ENCODE measurements around the gene MCF2L. TPM values are rescaled to one million over a fixed set of nuclear protein-coding genes. Genes with fewer than 3 reads are reported as not detected.

Gene MCF2L
- total and polyA plus RNA-seq, 9 of the 15 experiments (the other 6 are each of a cell fraction or from before 2014, with no cell fraction given), result 0.05 to 0.25 (median 0.18) TPM; not detected in 5

DNA sequence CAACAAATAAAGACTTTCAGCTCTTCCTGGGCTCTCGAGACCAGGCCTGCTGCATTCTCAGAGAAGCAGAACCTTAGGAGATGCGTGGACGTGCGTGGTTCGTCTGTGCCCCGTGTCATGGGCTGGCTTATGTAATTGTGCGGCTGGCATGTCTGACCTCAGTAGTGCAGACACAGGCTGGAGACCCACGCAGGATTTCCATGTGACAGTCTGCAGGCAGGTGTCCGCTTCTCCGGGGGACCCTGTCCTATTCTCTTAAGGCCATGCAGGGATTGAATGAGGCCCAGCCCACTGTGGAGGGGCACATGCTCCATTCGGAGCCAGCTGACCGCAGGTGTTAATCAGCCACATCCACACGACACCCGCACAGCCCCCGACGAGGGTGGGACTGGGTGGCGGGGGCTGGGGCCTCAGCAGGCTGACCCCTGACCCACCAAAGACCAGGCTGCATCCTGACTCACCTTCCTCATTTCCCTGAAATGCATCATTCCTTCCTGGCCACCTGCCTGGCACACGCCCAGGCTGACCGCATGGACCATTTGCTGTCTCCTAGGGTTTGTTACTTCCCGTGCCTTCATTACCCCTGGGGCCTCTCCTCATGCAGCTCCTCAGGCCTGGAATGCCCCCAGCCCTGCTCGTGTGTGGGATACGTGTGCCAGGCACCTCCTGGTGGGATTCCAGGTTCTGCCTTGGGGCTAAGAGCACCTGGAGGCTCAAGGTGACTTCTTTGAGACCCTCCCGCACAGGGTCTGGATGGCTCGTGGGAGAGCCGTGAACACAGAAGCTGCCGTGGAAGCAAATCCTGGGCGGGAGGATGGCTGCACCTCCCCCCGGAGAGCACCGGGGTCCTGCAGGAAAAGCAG, 10.7 kb upstream of the MCF2L start:
- DNase-seq (ENCODE audit: extremely low read depth in 1 of 4, low spot score in 3 of 4) (no peak), FAIRE-seq (no peak), ATAC-seq (no peak)
- 4% methylated on average over 22 of the region's 29 CpGs for WGBS (ENCODE audit: insufficient coverage, low coverage, missing lambda C conversion rate)
- no peak overlapping the region for H3K4me3 ChIP-seq
- H3K9me1 ChIP-seq (ENCODE audit: control insufficient read depth, insufficient read depth, low read length), result no peaks in the 10 kb centered on the region
- BruUV-seq (replicated peaks), result no TSS peak
- H3K79me2 ChIP-seq (ENCODE audit: control insufficient read depth, insufficient read depth, low read length), result no peaks in the 10 kb centered on the region
- H3K36me3 ChIP-seq (ENCODE audit: control insufficient read depth, insufficient read depth, low read length), result no peaks in the 10 kb centered on the region
- H3K4me1 ChIP-seq (replicated peaks in 1 of 2; ENCODE audit: control insufficient read depth in 2 of 2, insufficient read depth in 2 of 2, low read length in 2 of 2), result no peaks in the 10 kb centered on the region
- H3K9me3 ChIP-seq (replicated peaks; ENCODE audit: control insufficient read depth, insufficient read depth, low read depth, low read length), result no peaks in the 10 kb centered on the region
- no peak overlapping the region for H3K27ac ChIP-seq (ENCODE audit: extremely low read depth, low read depth, low read length)
- in situ Hi-C loops (cut with MboI), result no loop called here
- intact Hi-C loops (cut with micrococcal nuclease), result loop anchor here (10.0 kb wide), 1 partner anchor 46 kb away; no protein-coding TSS in a partner anchor
- POLR2A ChIA-PET, result no interaction called here
- CTCF ChIA-PET (ENCODE audit: low intra/inter-chr PET ratio), result no interaction called here
- no peak overlapping the region for H3K4me2 ChIP-seq (ENCODE audit: insufficient read depth, low read length)
- H4K20me1 ChIP-seq (replicated peaks; ENCODE audit: control insufficient read depth, insufficient read depth, low read length), result no peaks in the 10 kb centered on the region
- TF ChIP-seq ARID1B (IDR thresholded peaks at IDR 0.05) (no peak), ZNF586 (CRISPR knock-in tag; conservative IDR thresholded peaks at IDR 0.05) (no peak), SMARCE1 (IDR thresholded peaks at IDR 0.05) (no peak), ZNF124 (CRISPR knock-in tag; IDR thresholded peaks at IDR 0.05) (no peak), JUN (IDR thresholded peaks at IDR 0.05; ENCODE audit: borderline replicate concordance, low read depth, low read length) (no peak), JUN (CRISPR knock-in tag; IDR thresholded peaks at IDR 0.05; ENCODE audit: borderline replicate concordance) (no peak), JUND (IDR thresholded peaks at IDR 0.05; ENCODE audit: borderline replicate concordance, low read depth, low read length) (no peak), JUND (tag; IDR thresholded peaks at IDR 0.05; ENCODE audit: borderline replicate concordance, low read depth, low read length) (no peak), FIP1L1 (IDR thresholded peaks at IDR 0.05; ENCODE audit: low read depth, low read length, poor library complexity, severe bottlenecking) (no peak), XRCC3 (IDR thresholded peaks at IDR 0.05) (no peak), STAG1 (CRISPR knock-in tag; IDR thresholded peaks at IDR 0.05; ENCODE audit: borderline replicate concordance) (no peak)
- TF ChIP-seq, protein P1, sequence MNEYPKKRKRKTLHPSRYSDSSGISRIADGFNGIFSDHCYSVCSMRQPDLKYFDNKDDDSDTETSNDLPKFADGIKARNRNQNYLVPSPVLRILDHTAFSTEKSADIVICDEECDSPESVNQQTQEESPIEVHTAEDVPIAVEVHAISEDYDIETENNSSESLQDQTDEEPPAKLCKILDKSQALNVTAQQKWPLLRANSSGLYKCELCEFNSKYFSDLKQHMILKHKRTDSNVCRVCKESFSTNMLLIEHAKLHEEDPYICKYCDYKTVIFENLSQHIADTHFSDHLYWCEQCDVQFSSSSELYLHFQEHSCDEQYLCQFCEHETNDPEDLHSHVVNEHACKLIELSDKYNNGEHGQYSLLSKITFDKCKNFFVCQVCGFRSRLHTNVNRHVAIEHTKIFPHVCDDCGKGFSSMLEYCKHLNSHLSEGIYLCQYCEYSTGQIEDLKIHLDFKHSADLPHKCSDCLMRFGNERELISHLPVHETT (CRISPR knock-in tag; conservative IDR thresholded peaks at IDR 0.05 in 1 of 2, IDR thresholded peaks at IDR 0.05 in 1 of 2), result no peak
- H3K9ac ChIP-seq (ENCODE audit: insufficient read depth in 1 of 2, low read depth in 2 of 2, low read length in 2 of 2), result no peak overlapping the region
- peaks cover 14 to 76% of the 10 kb centered on the region in 2 experiments; a peak in 3 of 5 replicates for H3K27me3 ChIP-seq (ENCODE audit: control insufficient read depth in 2 of 2, insufficient read depth in 2 of 2, low read length in 2 of 2)
- no peak overlapping the region for H2AFZ ChIP-seq (ENCODE audit: low read depth, low read length)

All from K562 (cell line).